ENCODE data around the gene SPINT3. TPM values are rescaled to one million over a fixed set of nuclear protein-coding genes. Genes with fewer than 3 reads are reported as not detected.
A peak's percentile ranks its signal among the peaks of the same experiment; 100 is the strongest.

SPINT3 gene
- total RNA-seq, 2 donors from 2014 or later: not detected

DNA sequence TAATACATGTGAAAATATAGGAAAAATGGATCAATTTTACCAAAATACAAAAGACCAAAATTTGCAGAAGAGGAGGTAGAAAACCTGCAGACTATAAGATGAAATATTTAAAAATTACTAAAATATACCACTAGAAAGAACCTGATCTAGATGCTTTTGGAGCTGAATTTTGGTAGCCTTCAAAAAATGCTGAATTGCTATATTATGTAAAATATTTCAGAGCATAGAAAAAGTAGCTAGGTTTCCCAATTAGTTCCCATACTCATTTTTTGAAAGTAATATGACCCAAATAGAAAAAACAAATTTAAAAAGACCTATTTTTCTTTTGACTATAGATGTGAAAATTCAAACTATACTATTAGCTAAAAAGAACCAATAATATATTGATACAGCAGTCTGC lies 35.3 kb upstream of the SPINT3 start:
- no peak for DNase-seq
- H3K27ac ChIP-seq: no peak overlapping the region
- no peak overlapping the region for H3K4me3 ChIP-seq
- TF ChIP-seq POLR2A (IDR thresholded peaks at IDR 0.05) (no peak), CTCF (IDR thresholded peaks at IDR 0.05) (no peak)
- H3K9me3 ChIP-seq: no peaks in the 10 kb centered on the region
- ATAC-seq: no peak
- no peaks in the 10 kb centered on the region for H3K36me3 ChIP-seq (replicated peaks in 1 of 2; ENCODE audit: insufficient read depth in 1 of 2, low read depth in 2 of 2)
- no peaks in the 10 kb centered on the region for H3K27me3 ChIP-seq
- no peaks in the 10 kb centered on the region for H3K4me1 ChIP-seq
- intact Hi-C loops (cut with DNase I): no loop called here

DNA sequence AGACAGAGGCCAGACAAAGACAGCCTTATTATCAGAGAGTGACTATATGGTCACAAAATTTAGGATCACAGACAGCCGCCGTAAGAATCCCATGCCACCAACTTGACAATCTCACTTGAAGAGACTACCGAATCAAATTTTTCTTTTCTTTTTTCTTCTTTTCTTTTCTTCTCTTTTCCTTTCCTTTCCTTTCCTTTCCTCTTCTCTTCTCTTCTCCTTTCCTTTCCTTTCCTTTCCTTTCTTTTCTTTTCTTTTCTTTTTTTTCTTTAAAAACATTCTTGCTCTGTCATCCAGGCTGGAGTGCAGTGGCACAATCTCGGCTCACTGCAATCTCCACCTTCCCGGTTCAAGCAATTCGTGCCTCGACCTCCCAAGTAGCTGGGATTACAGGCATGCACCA lies 33.0 kb upstream of the SPINT3 start:
- H3K9me3 ChIP-seq: no peaks in the 10 kb centered on the region
- H3K4me1 ChIP-seq: no peaks in the 10 kb centered on the region
- intact Hi-C loops (cut with DNase I): no loop called here
- no peaks in the 10 kb centered on the region for H3K36me3 ChIP-seq (replicated peaks in 1 of 2; ENCODE audit: insufficient read depth in 1 of 2, low read depth in 2 of 2)
- no peak for DNase-seq
- H3K27ac ChIP-seq: no peak overlapping the region
- H3K27me3 ChIP-seq: no peaks in the 10 kb centered on the region
- TF ChIP-seq CTCF (IDR thresholded peaks at IDR 0.05) (no peak), POLR2A (IDR thresholded peaks at IDR 0.05) (no peak)
- no peak for ATAC-seq
- 77 to 79% methylated on average over 7 of the region's 7 CpGs for WGBS, 2 donors
- H3K4me3 ChIP-seq: no peak overlapping the region

DNA sequence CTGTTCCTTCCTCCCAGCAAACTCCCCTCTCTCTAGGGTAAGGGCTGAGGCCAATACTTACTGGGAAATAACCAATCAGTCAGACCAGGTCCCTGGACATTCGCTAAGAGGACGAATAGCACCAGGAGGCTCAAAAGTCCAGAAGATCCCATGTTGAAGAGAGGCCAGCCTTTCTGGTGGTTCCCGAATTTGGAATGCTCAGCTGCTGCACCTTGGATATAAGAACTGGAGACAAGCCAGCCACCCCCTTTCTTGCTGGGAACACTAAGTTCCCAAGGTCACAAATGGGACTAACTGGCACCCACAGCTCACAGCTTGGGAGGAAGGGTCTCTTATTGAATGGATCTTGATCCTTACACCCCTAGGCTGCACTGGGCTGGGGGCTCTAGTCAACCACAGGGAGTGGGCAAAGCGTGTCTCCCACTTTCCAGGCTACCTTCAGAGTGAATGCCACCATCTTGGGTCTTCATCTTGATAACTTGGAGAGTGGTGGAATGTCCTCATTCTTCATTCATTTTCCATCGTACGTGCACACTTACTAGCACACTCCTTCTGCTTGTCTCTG lies 31.9 kb upstream of the SPINT3 start, which contains the start of gene EPPIN:
Gene EPPIN, minus strand, starts transcription at position 196 of the 565 bp plus-strand sequence. Its CDS starts 44 bp downstream, at position 152.
- TF ChIP-seq POLR2A (IDR thresholded peaks at IDR 0.05): no peak
- TF ChIP-seq CTCF (IDR thresholded peaks at IDR 0.05): no peak
- no peak within 1 kb of the TSS for H3K4me3 ChIP-seq
- H3K9me3 ChIP-seq: no peaks in the 10 kb centered on the region
- H3K4me1 ChIP-seq: no peaks in the 10 kb centered on the region
- DNase-seq (no peak), ATAC-seq (no peak)
- H3K27ac ChIP-seq: no peak within 1 kb of the TSS
- no peaks in the 10 kb centered on the region for H3K36me3 ChIP-seq (replicated peaks in 1 of 2; ENCODE audit: insufficient read depth in 1 of 2, low read depth in 2 of 2)
- WGBS, 2 donors: 78 to 80% methylated on average over 6 of the region's 6 CpGs
- no peaks in the 10 kb centered on the region for H3K27me3 ChIP-seq
- intact Hi-C loops (cut with DNase I): no loop called here

GRCh38 chr20:45545754-45546453 lies 30.5 kb upstream of the SPINT3 start:
- H3K4me1 ChIP-seq: no peaks in the 10 kb centered on the region
- intact Hi-C loops (cut with DNase I): no loop called here
- no peak overlapping the region for H3K4me3 ChIP-seq
- H3K9me3 ChIP-seq: no peaks in the 10 kb centered on the region
- DNase-seq (no peak), ATAC-seq (peak; percentile 35)
- H3K27me3 ChIP-seq: no peaks in the 10 kb centered on the region
- TF ChIP-seq CTCF (IDR thresholded peaks at IDR 0.05) (peak in 6 of 7 experiments; percentile 15 to 54 (median 34)), POLR2A (IDR thresholded peaks at IDR 0.05) (no peak)
- WGBS, 2 donors: 6 to 9% methylated on average over 5 of the region's 5 CpGs
- H3K27ac ChIP-seq: no peak overlapping the region
- H3K36me3 ChIP-seq (replicated peaks in 1 of 2; ENCODE audit: insufficient read depth in 1 of 2, low read depth in 2 of 2): no peaks in the 10 kb centered on the region

GRCh38 chr20:45545351-45545750 lies 29.9 kb upstream of the SPINT3 start:
- TF ChIP-seq POLR2A (IDR thresholded peaks at IDR 0.05): no peak
- Histone ChIP-seq H3K9me3 (no peaks in the 10 kb centered on the region), H3K27me3 (no peaks in the 10 kb centered on the region), H3K4me1 (no peaks in the 10 kb centered on the region), H3K36me3 (replicated peaks in 1 of 2; ENCODE audit: insufficient read depth in 1 of 2, low read depth in 2 of 2) (no peaks in the 10 kb centered on the region), H3K27ac (no peak overlapping the region), H3K4me3 (no peak overlapping the region)
- intact Hi-C loops (cut with DNase I): no loop called here
- ATAC-seq (no peak), DNase-seq (no peak)
- WGBS, 2 donors: 60 to 62% methylated on average over 3 of the region's 3 CpGs

Measured in body of pancreas (tissue), 4 donors.